B cell (primary cell): ENCODE data around the gene DDX17. TPM values are rescaled to one million over a fixed set of nuclear protein-coding genes. Genes with fewer than 3 reads are reported as not detected.

ENCODE experiments used
- ATAC-seq: fragments of 200-7000 bp; cut with Tn5 transposase; one replicate; pipeline ENCODE4 v1.10.0; 2021; ENCODE audit warnings: low read depth, mild to moderate bottlenecking, moderate number of reproducible peaks, moderate library complexity
- CTCF ChIA-PET: fragments of 350-600 bp; sonication (Branson Sonifier 250); formaldehyde crosslinking; loops from one replicate; lab custom pipeline; 2021; ENCODE audit warnings: antibody characterized with exemption, inconsistent platforms; lab: Charles Lee
- POLR2A ChIA-PET: fragments of 350-600 bp; sonication (Branson Sonifier 250); formaldehyde crosslinking; loops from one replicate; lab custom pipeline; 2021; ENCODE audit warnings: antibody characterized with exemption; lab: Charles Lee
- DNase-seq: peaks from one replicate; pipeline ENCODE4 v3.0.0; 2013
- H2AFZ ChIP-seq: 2 replicates; pipeline ENCODE4 v1.6.1; 2012; ENCODE audit warnings: mild to moderate bottlenecking, low read depth, low read length; ENCODE audit not compliant: insufficient read depth, poor library complexity, severe bottlenecking
- H3K27ac ChIP-seq, 2 donors: 1 replicate in 1 of 2; 2 replicates in 1 of 2; pipeline ENCODE4 v1.5.1; 2012 to 2013; ENCODE audit warnings: low read length in 2 of 2, mild to moderate bottlenecking in 2 of 2, moderate library complexity in 1 of 2
- H3K27me3 ChIP-seq, 4 experiments: fragments of 200-600 bp in 1 of 4; sonication (generic) in 1 of 4; replicated peaks in 1 of 4; 1 replicate in 2 of 4; 2 replicates in 2 of 4; pipeline versions ENCODE4 v1.6.1 to v1.7.0; 2013 to 2016; ENCODE audit warnings: low read length in 3 of 4, mild to moderate bottlenecking in 2 of 4, mixed read lengths in 1 of 4, moderate library complexity in 1 of 4; ENCODE audit not compliant: insufficient read depth in 4 of 4, control insufficient read depth in 3 of 4; ENCODE audit errors: control extremely low read depth in 1 of 4
- H3K36me3 ChIP-seq, 2 experiments: replicated peaks in 1 of 2; 1 replicate in 1 of 2; 2 replicates in 1 of 2; pipeline versions ENCODE4 v1.6.1 to v1.7.1; 2013; ENCODE audit warnings: low read length in 1 of 2; ENCODE audit not compliant: insufficient read depth in 2 of 2, control insufficient read depth in 1 of 2; ENCODE audit errors: control extremely low read depth in 1 of 2, extremely low read depth in 1 of 2
- H3K4me1 ChIP-seq, 2 donors: fragments of 200-600 bp in 1 of 2; sonication (generic) in 1 of 2; 1 replicate in 1 of 2; 2 replicates in 1 of 2; pipeline versions ENCODE4 v1.5.1 to v1.6.1; 2013 to 2017; ENCODE audit warnings: low read length in 2 of 2; ENCODE audit not compliant: control insufficient read depth in 2 of 2, insufficient read depth in 2 of 2
- H3K4me2 ChIP-seq: replicated peaks from 2 replicates; pipeline ENCODE3; 2012; ENCODE audit warnings: mild to moderate bottlenecking, low read depth, low read length; ENCODE audit not compliant: poor library complexity, severe bottlenecking
- H3K4me3 ChIP-seq, 5 experiments: fragments of 200-600 bp in 1 of 5; sonication (generic) in 1 of 5; 1 replicate in 3 of 5; 2 replicates in 2 of 5; pipeline versions ENCODE4 v1.5.1 to v1.7.0; 2011 to 2016; ENCODE audit warnings: low read length in 4 of 5, mild to moderate bottlenecking in 4 of 5, low read depth in 2 of 5, control low read depth in 1 of 5, moderate library complexity in 1 of 5; ENCODE audit not compliant: insufficient read depth in 1 of 5; ENCODE audit errors: control extremely low read depth in 1 of 5, extremely low read depth in 1 of 5
- H3K79me2 ChIP-seq: fragments of 200-600 bp; sonication (generic); one replicate; pipeline ENCODE4 v1.6.0; 2016; ENCODE audit warnings: low read length; ENCODE audit not compliant: control insufficient read depth, insufficient read depth
- H3K9ac ChIP-seq: fragments of 200-600 bp; sonication (generic); 2 replicates; pipeline ENCODE4 v1.6.1; 2017; ENCODE audit warnings: mild to moderate bottlenecking, low read length, moderate library complexity
- H3K9me3 ChIP-seq, 3 donors: one replicate each; pipeline versions ENCODE4 v1.6.1 to v1.7.1; 2013; ENCODE audit warnings: low read length in 2 of 3; ENCODE audit not compliant: control insufficient read depth in 2 of 3, insufficient read depth in 1 of 3; ENCODE audit errors: control extremely low read depth in 1 of 3
- H4K20me1 ChIP-seq: 2 replicates; pipeline ENCODE4 v1.6.0; 2012; ENCODE audit warnings: mild to moderate bottlenecking, low read length; ENCODE audit not compliant: insufficient read depth, control insufficient read depth, poor library complexity, severe bottlenecking
- H3K27ac Mint-ChIP-seq: one replicate; pipeline ENCODE4 v1.8.0; 2021; ENCODE audit warnings: mixed read lengths
- H3K27me3 Mint-ChIP-seq: one replicate; pipeline ENCODE4 v1.8.0; 2021; ENCODE audit warnings: mixed read lengths
- H3K4me1 Mint-ChIP-seq: one replicate; pipeline ENCODE4 v1.8.0; 2021; ENCODE audit warnings: mixed read lengths
- H3K4me3 Mint-ChIP-seq: one replicate; pipeline ENCODE4 v1.8.0; 2021; ENCODE audit warnings: mixed read lengths
- H3K9me3 Mint-ChIP-seq: one replicate; pipeline ENCODE4 v1.8.0; 2022; ENCODE audit warnings: mixed read lengths; ENCODE audit not compliant: insufficient read depth
- EZH2 ChIP-seq: IDR thresholded peaks from 2 replicates; pipeline ENCODE4 v1.6.1; 2012; ENCODE audit warnings: borderline replicate concordance, low read depth, mild to moderate bottlenecking, moderate library complexity, low read length; ENCODE audit not compliant: insufficient read depth, poor library complexity, severe bottlenecking
- WGBS: methylation state at CpG from one replicate; pipeline ENCODE4 v1.1.5; 2013; ENCODE audit warnings: missing lambda C conversion rate; ENCODE audit not compliant: insufficient coverage; 5-methylcytosine and 5-hydroxymethylcytosine counted together
- intact Hi-C: fragments of 100-400 bp; cut with micrococcal nuclease; formaldehyde crosslinking; loops from one replicate; pipeline ENCODE4 v1.10.0; 2022
- polyA plus RNA-seq: library from polyadenylated mRNA; depleted of rRNA; stranded (reverse); fragments of >200 nt; gene quantifications from 2 replicates; pipeline ENCODE4 v1.2.3, GENCODE V29; 2012
- total RNA-seq, 2 donors: library from RNA; stranded (reverse); fragments of 120-200 nt in 1 of 2; gene quantifications; 1 replicate in 1 of 2; 2 replicates in 1 of 2; pipeline versions ENCODE4 v1.2.3 to v1.2.4, GENCODE V29; 2013 to 2022
- TF ChIP-seq, protein P1 (sequence below): fragments of 200-600 bp; IDR thresholded peaks from one replicate; pipeline ENCODE4 v1.8.0; 2022; ENCODE audit warnings: antibody characterized with exemption, mild to moderate bottlenecking

Gene DDX17
- total and polyA plus RNA-seq, 2 donors (not counting 1 experiment from before 2014, with no cell fraction given) = 754 to 936 TPM

DNA sequence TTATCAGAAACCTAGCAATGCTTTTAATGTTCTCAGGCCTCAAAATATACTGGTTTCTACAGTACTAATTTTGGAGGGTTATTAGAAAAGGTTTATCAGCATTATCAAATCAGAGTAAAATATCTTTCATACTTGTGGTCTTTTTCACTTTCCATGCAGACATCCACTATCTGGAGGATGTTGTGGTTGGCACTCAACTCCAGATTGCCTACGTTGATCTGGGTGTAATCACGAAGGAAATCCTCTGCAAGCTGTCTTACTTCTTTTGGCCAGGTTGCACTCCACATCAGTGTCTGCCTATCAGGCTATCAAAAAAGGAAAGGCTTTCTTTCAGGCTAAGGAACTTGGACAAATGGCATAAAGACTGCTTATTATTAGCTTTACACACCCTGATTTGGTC lies 11.6 kb downstream of the DDX17 start:
- ChIA-PET CTCF (interaction anchor here (0.7 kb wide), 1 partner anchor 73 kb away, joined by 4 read pairs; no protein-coding TSS in a partner anchor), POLR2A (interaction anchor here (0.6 kb wide), 1 partner anchor 34 kb away, joined by 5 read pairs; no protein-coding TSS in a partner anchor)
- Histone ChIP-seq H3K27ac (no peak overlapping the region), H3K79me2 (peaks cover 59% of the 10 kb centered on the region), H3K4me3 (no peak overlapping the region), H3K9me3 (no peaks in the 10 kb centered on the region), H3K36me3 (peaks cover 8 to 97% of the 10 kb centered on the region in 2 experiments), H3K27me3 (no peaks in the 10 kb centered on the region), H3K4me1 (no peaks in the 10 kb centered on the region), H3K4me2 (no peak overlapping the region), H4K20me1 (peaks cover 89% of the 10 kb centered on the region), H2AFZ (no peak overlapping the region), H3K9ac (no peak overlapping the region)
- Mint-ChIP-seq H3K4me3 (no peak overlapping the region), H3K27ac (no peak overlapping the region), H3K27me3 (no peaks in the 10 kb centered on the region), H3K4me1 (peaks cover 12% of the 10 kb centered on the region), H3K9me3 (no peaks in the 10 kb centered on the region)
- ATAC-seq = no peak
- 83% methylated on average over 1 of the region's 2 CpGs for WGBS
- intact Hi-C loops = no loop called here
- no peak for DNase-seq
- TF ChIP-seq EZH2 = no peak
- TF ChIP-seq, protein P1, sequence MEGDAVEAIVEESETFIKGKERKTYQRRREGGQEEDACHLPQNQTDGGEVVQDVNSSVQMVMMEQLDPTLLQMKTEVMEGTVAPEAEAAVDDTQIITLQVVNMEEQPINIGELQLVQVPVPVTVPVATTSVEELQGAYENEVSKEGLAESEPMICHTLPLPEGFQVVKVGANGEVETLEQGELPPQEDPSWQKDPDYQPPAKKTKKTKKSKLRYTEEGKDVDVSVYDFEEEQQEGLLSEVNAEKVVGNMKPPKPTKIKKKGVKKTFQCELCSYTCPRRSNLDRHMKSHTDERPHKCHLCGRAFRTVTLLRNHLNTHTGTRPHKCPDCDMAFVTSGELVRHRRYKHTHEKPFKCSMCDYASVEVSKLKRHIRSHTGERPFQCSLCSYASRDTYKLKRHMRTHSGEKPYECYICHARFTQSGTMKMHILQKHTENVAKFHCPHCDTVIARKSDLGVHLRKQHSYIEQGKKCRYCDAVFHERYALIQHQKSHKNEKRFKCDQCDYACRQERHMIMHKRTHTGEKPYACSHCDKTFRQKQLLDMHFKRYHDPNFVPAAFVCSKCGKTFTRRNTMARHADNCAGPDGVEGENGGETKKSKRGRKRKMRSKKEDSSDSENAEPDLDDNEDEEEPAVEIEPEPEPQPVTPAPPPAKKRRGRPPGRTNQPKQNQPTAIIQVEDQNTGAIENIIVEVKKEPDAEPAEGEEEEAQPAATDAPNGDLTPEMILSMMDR = no peak

- ChIA-PET CTCF (interaction anchor here (0.8 to 2.2 kb wide), 2 partner anchors 11 to 113 kb away, joined by 3 to 7 read pairs; no protein-coding TSS in a partner anchor), POLR2A (no interaction called here)
- H3K27ac ChIP-seq = no peak overlapping the region
- Mint-ChIP-seq H3K4me3 (no peak overlapping the region), H3K27ac (no peak overlapping the region), H3K9me3 (no peaks in the 10 kb centered on the region), H3K27me3 (no peaks in the 10 kb centered on the region), H3K4me1 (peaks cover 2% of the 10 kb centered on the region)
- H3K9me3 ChIP-seq = no peaks in the 10 kb centered on the region
- DNase-seq (no peak), ATAC-seq (no peak)
- no peak overlapping the region for H3K9ac ChIP-seq
- H3K4me3 ChIP-seq = no peak overlapping the region
- peaks cover 2 to 93% of the 10 kb centered on the region in 2 experiments for H3K36me3 ChIP-seq
- no peaks in the 10 kb centered on the region for H3K4me1 ChIP-seq
- intact Hi-C loops = no loop called here
- H3K79me2 ChIP-seq = peaks cover 37% of the 10 kb centered on the region
- no peaks in the 10 kb centered on the region for H3K27me3 ChIP-seq
- TF ChIP-seq, protein P1 = no peak
- TF ChIP-seq EZH2 = no peak
- no peak overlapping the region for H3K4me2 ChIP-seq
- 100% methylated on average over 2 of the region's 5 CpGs for WGBS
- peaks cover 73% of the 10 kb centered on the region for H4K20me1 ChIP-seq
- no peak overlapping the region for H2AFZ ChIP-seq
These were observed 14.3 kb downstream of the DDX17 start for GRCh38 chr22:38491707-38492348.
